Stimulated activated CD4-positive, alpha-beta T cell treated with anti-CD3 and anti-CD28 coated beads, TNF-alpha, amount 100 ng/mL, for 4 hours (primary cell): ENCODE results near the gene JMJD7.
A peak's percentile ranks its signal among the peaks of the same experiment; 100 is the strongest.

Experiments used
- DNase-seq, 3 experiments: peaks; one replicate each; pipeline ENCODE4 v3.0.0-alpha.2; 2020; ENCODE audit warnings: low read depth in 3 of 3

Gene JMJD7

GRCh38 chr15:41865490-41866055, 37.7 kb downstream of the JMJD7 start:
- DNase-seq = no peak

- no peak for DNase-seq
These were observed 38.4 kb downstream of the JMJD7 start for GRCh38 chr15:41866263-41866703.

GRCh38 chr15:41866872-41867579, 39.1 kb downstream of the JMJD7 start:
- no peak for DNase-seq

GRCh38 chr15:41868321-41868720, 40.4 kb downstream of the JMJD7 start:
- DNase-seq = no peak

GRCh38 chr15:41869770-41870688, 42.1 kb downstream of the JMJD7 start:
- no peak for DNase-seq

- DNase-seq = peak in 2 of 3 experiments; percentile 13 to 19
These were observed 42.8 kb downstream of the JMJD7 start for GRCh38 chr15:41870689-41871081.

GRCh38 chr15:41871175-41871905, 43.4 kb downstream of the JMJD7 start:
- DNase-seq = no peak

GRCh38 chr15:41872166-41872747, 44.4 kb downstream of the JMJD7 start:
- no peak for DNase-seq

GRCh38 chr15:41873711-41874110, 45.8 kb downstream of the JMJD7 start:
- DNase-seq = no peak

- no peak for DNase-seq
These were observed 46.8 kb downstream of the JMJD7 start for GRCh38 chr15:41874736-41875135.

GRCh38 chr15:41876007-41876406, 48.1 kb downstream of the JMJD7 start:
- no peak for DNase-seq

GRCh38 chr15:41876689-41877088, 48.8 kb downstream of the JMJD7 start:
- DNase-seq = no peak

- DNase-seq = no peak
These were observed 49.9 kb downstream of the JMJD7 start for GRCh38 chr15:41877631-41878354.

GRCh38 chr15:41878355-41878699, 50.4 kb downstream of the JMJD7 start:
- no peak for DNase-seq

- no peak for DNase-seq
These were observed 51.5 kb downstream of the JMJD7 start for GRCh38 chr15:41879321-41879845.

- DNase-seq = no peak
These were observed 52.4 kb downstream of the JMJD7 start for GRCh38 chr15:41880156-41880877.

- DNase-seq = no peak
These were observed 53.2 kb downstream of the JMJD7 start for GRCh38 chr15:41881086-41881485.

- DNase-seq = no peak
These were observed 53.6 kb downstream of the JMJD7 start for GRCh38 chr15:41881550-41881919.

- no peak for DNase-seq
These were observed 54.2 kb downstream of the JMJD7 start for GRCh38 chr15:41881920-41882688.
